Stomach (tissue), 4 donors: ENCODE results near the gene RETREG1.

Source experiments
- CTCF ChIP-seq, 7 experiments: fragments of 450-650 bp in 4 of 7; fragments of 200-600 bp in 3 of 7; sonication (generic) in 3 of 7; IDR thresholded peaks; one replicate each; pipeline ENCODE4 v1.5.1; 2016 to 2019; ENCODE audit warnings: antibody characterized with exemption in 7 of 7, control low read depth in 2 of 7, mild to moderate bottlenecking in 1 of 7
- EP300 ChIP-seq: sonication (generic); formaldehyde crosslinking; IDR thresholded peaks from one replicate; pipeline ENCODE4 v1.6.1; 2017; ENCODE audit warnings: antibody characterized with exemption
- POLR2A ChIP-seq, 4 donors: fragments of 450-650 bp; IDR thresholded peaks; one replicate each; pipeline ENCODE4 v1.6.1; 2016; ENCODE audit warnings: antibody characterized with exemption in 4 of 4, control low read depth in 2 of 4, mild to moderate bottlenecking in 1 of 4, moderate library complexity in 1 of 4
- POLR2AphosphoS5 ChIP-seq, 3 donors: sonication (generic); formaldehyde crosslinking; IDR thresholded peaks; one replicate each; pipeline ENCODE4 v1.6.1; 2016; ENCODE audit warnings: antibody characterized with exemption in 3 of 3

GRCh38 chr5:16586556-16586955 lies 30.2 kb downstream of the RETREG1 start:
- TF ChIP-seq EP300 = no peak
- no peak for TF ChIP-seq POLR2A (IDR thresholded peaks at IDR 0.05)
- no peak for TF ChIP-seq CTCF (IDR thresholded peaks at IDR 0.05)
- no peak for TF ChIP-seq POLR2AphosphoS5 (IDR thresholded peaks at IDR 0.05)
